HG03159 (cell line): ENCODE data around the gene SVIL.
"Not testable (repeated sequence)": the region's sequence is repeated elsewhere in the genome, so short reads cannot be mapped to it uniquely, and the experiment has no call there.

Experiments
- ATAC-seq: cut with Tn5 transposase; IDR thresholded peaks from one replicate; pipeline ENCODE4 v1.9.1; 2021; ENCODE audit warnings: mild to moderate bottlenecking, moderate library complexity; ENCODE audit not compliant: unreplicated experiment

SVIL gene

DNA sequence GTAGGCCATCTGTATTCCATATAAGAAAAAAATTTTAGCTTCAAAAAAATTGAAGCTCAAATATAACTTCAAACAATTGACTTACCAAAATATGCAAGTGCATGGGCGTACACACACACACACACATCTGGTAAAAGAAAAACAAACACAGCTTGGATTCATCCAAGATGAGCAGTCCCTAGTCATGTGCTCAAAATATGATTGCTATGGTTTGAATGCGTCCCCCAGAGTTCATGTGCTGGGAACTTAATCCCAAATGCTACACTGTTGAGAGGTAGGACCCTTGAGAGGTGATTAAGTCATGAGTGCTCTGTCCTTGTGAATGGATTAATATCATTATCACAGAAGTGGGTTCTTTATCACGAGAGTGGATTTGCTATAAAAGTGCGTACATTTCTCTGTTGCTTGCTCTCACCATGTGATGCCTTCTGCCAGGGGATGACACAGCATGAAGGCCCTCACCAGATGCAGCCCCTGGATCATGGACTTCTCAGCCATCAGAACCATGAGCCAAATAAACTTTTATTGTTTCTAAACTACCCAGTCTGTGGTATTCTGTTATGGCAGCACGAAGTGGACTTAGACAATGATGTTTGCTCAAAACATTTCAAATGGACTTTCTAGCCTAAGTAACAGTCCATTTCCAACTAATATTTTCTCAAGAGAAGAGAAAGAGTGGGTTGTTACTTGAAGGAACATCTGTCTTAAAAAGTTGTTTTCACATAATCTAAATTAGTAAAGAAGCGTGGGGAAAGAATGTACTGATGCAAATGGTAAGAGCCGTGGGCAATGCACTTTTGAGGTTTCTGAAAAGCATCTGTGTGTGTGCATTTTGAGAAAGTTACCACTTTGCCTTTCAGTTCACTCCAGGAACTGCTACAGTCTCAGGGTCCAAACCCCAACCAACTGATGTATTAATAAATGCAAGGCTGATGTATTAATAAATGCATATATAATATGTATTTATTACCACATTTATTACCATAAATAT, 15.1 kb upstream of the SVIL start:
- no peak for ATAC-seq

- ATAC-seq = no peak
Observed at GRCh38 chr10:29648983-29649268, 14.2 kb upstream of the SVIL start.

GRCh38 chr10:29648114-29648982, 13.6 kb upstream of the SVIL start:
- no peak for ATAC-seq

GRCh38 chr10:29647478-29647877, 12.7 kb upstream of the SVIL start:
- no peak for ATAC-seq

GRCh38 chr10:29646960-29647461, 12.2 kb upstream of the SVIL start:
- no peak for ATAC-seq

DNA sequence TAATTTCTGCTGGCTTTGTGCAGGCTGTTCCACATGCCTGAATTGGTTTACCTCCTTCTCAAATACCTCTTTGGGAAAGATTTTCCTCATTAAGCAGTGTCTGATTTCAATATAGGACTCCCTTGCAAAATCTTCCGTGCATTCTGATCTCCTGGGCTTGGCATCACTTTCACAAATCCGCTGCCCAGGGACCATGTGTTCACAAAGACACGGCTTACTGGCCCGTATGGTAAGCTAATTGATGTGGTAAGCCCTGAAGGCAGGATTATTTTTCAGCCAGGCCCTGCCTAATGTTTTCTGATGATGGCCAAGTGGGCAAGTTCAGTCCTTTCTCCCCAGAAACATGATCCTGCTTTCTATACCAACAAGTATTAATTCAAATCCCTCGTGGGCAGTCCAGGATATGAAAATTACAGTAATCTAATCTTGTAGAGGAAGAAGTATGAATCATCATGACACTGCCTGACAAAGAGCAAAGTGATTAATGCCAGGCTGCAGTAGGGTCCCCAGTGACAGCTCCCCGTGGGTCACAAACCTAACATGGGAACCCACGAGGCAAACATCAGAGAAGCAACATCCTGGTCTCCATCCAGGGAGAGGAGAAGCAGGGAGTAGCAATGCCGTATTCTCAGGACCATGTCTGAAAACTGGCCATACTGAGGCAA, 11.6 kb upstream of the SVIL start:
- ATAC-seq = no peak

GRCh38 chr10:29643771-29644501, 9.2 kb upstream of the SVIL start:
- ATAC-seq = no peak

GRCh38 chr10:29642990-29643389, 8.2 kb upstream of the SVIL start:
- no peak for ATAC-seq

DNA sequence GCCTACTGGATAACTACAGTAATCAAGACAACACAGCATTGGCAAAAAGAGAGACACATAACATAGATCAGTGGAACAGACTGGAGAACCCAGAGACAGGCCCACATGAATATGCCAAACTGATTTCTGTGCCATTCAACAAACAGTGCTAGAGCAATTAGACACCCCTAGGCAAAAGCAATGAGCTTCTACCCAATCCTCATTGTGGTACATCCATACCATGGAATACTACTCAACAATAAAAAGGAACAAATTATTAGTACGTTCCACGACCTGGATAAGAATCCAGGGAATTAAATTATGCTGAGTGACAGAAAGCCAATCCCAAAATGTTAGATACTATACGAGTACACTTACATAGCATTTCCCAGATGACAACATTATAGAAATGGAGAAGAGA, 2.8 kb upstream of the SVIL start:
- ATAC-seq = no peak

DNA sequence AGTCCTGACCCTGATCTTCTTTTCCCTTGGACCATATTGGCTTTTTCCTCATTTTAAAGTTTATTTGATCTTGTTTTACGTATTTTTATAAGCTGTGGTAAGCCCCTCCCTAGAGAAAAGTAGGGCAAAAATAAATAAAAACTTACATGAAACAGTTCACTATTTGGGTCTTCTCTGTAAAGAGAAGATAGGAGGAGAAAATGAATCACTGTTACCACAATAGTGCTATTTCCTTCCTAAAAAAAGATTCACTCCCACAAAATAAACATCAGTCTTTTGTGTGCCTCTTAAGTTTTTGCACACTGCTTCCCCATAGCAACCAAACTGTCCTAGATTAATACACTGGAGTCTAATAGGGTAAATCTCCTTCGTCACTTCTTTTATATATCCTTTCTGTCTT, 1.4 kb upstream of the SVIL start:
- ATAC-seq = no peak

- peak; percentile 74 for ATAC-seq
Observed at GRCh38 chr10:29635711-29636144, 957 bp upstream of the SVIL start.

- ATAC-seq = no peak
Observed at GRCh38 chr10:29634105-29634504, 666 bp downstream of the SVIL start.

GRCh38 chr10:29631049-29631339, 3.8 kb downstream of the SVIL start:
- no peak for ATAC-seq

DNA sequence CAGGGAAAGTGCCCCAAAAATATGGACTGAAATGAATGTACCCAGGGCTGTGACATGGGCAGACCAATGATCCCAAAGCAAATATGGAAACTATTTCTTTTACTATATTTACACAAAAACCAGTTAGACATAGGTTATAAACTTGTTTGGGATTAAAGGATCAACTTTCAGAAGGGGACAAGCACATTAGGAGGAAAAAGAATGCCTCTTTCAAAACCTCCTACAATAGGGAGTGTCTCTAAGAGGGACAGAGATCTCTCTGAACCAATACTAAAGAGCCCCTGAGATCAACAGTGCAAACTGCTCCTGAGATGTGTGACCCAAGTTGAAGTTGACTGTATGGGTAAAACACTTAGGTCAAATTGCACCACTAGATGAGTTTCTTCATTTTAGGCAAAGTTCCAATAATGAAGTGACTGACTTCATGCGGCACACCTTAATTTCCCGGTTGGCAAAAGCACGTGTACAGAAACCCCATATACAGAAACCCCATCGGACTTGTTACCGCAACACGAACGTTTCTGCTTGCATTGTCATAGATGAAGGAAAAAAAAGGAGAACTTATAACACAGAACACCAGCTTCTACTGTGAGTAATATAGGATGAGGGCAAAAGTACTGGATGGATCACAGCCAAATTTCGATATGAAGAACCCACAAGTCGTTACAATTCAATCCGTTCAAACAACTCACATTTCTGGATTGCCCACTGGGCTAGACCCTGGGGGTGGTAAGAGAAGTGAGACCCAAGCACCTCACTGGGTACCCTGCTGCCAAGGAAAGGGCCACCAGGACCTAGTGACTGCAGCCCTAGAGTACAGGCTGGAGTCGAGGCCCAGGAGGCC, 4.3 kb downstream of the SVIL start:
- no peak for ATAC-seq

GRCh38 chr10:29628912-29629526, 5.8 kb downstream of the SVIL start:
- ATAC-seq = no peak

- ATAC-seq = no peak
Observed at GRCh38 chr10:29628311-29628710, 6.5 kb downstream of the SVIL start.

GRCh38 chr10:29627201-29628132, 7.3 kb downstream of the SVIL start:
- ATAC-seq = no peak

DNA sequence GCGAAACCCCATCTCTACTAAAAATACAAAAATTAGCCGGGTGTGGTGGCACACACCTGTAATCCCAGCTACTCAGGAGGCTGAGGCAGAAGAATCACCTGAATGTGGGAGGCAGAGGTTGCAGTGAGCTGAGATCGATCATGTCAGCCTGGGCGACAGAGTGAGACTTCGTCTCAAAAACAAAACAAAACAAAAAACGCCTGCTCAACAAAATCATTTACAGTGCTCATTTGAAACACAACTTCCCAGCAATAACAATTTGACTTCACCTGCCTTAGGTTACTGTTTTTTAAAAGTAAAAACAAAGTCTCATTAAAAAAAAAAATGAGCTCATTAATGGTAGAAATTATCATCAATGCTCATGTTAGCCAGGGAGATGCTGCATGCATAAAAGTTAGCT, 10.4 kb downstream of the SVIL start:
- ATAC-seq = not testable (repeated sequence)
